Caco-2 (cell line): ENCODE measurements around the gene GDPD4. TPM values are rescaled to one million over a fixed set of nuclear protein-coding genes. Genes with fewer than 3 reads are reported as not detected.

Source experiments
- BruUV-seq: library from RNA; stranded (reverse); fragments of 400-500 nt; replicated peaks from 2 replicates; lab custom pipeline; 2021; lab: Mats Ljungman, UMichigan
- CTCF ChIA-PET: fragments of 300-600 bp; sonication (Branson Sonifier 250); formaldehyde crosslinking; loops from one replicate; lab custom pipeline; 2022; ENCODE audit warnings: antibody characterized with exemption; lab: Charles Lee
- POLR2A ChIA-PET: fragments of 300-600 bp; sonication (Branson Sonifier 250); formaldehyde crosslinking; loops from one replicate; lab custom pipeline; 2022; ENCODE audit warnings: antibody characterized with exemption; lab: Charles Lee
- DNase-seq, 2 experiments: peaks; one replicate each; pipeline versions ENCODE4 v3.0.0 to v3.0.0-alpha.2; 2020 to 2022
- H3K27me3 ChIP-seq: replicated peaks from 2 replicates; pipeline ENCODE4 v1.6.0; 2011; ENCODE audit warnings: low read length; ENCODE audit not compliant: control insufficient read depth, insufficient read depth
- H3K36me3 ChIP-seq: 2 replicates; pipeline ENCODE4 v1.5.1; 2011; ENCODE audit warnings: low read length; ENCODE audit not compliant: control insufficient read depth, insufficient read depth
- H3K4me1 ChIP-seq: fragments of 250-450 bp; sonication (Bioruptor Pico); 2 replicates; pipeline ENCODE4 v1.5.1; 2020; ENCODE audit warnings: mild to moderate bottlenecking
- H3K4me3 ChIP-seq: 2 replicates; pipeline ENCODE4 v1.5.1; 2011; ENCODE audit warnings: low read depth, mild to moderate bottlenecking, control low read depth, low read length
- H3K9me3 ChIP-seq: fragments of 250-450 bp; sonication (Bioruptor Pico); 2 replicates; pipeline ENCODE4 v1.5.1; 2020; ENCODE audit warnings: mild to moderate bottlenecking, moderate library complexity
- H3K27ac Mint-ChIP-seq: one replicate; pipeline ENCODE4 v1.8.0; 2022; ENCODE audit warnings: mixed read lengths; ENCODE audit not compliant: unreplicated experiment
- H3K27me3 Mint-ChIP-seq: one replicate; pipeline ENCODE4 v1.8.0; 2022; ENCODE audit warnings: mixed read lengths; ENCODE audit not compliant: insufficient read depth, unreplicated experiment
- H3K36me3 Mint-ChIP-seq: one replicate; pipeline ENCODE4 v1.8.0; 2022; ENCODE audit warnings: mild to moderate bottlenecking, mixed read lengths; ENCODE audit not compliant: insufficient read depth, unreplicated experiment
- H3K4me1 Mint-ChIP-seq: one replicate; pipeline ENCODE4 v1.8.0; 2022; ENCODE audit warnings: low read depth, mixed read lengths; ENCODE audit not compliant: unreplicated experiment
- H3K4me3 Mint-ChIP-seq: one replicate; pipeline ENCODE4 v1.8.0; 2022; ENCODE audit warnings: mild to moderate bottlenecking, moderate library complexity, mixed read lengths; ENCODE audit not compliant: unreplicated experiment
- H3K9me3 Mint-ChIP-seq: one replicate; pipeline ENCODE4 v1.8.0; 2022; ENCODE audit warnings: mixed read lengths; ENCODE audit not compliant: unreplicated experiment
- CTCF ChIP-seq, 2 experiments: fragments of 200-600 bp in 1 of 2; IDR thresholded peaks; 1 replicate in 1 of 2; 2 replicates in 1 of 2; pipeline versions ENCODE4 v1.5.1 to v1.8.0; 2011 to 2022; ENCODE audit warnings: antibody characterized with exemption in 1 of 2, control low read depth in 1 of 2, inconsistent platforms in 1 of 2, low read depth in 1 of 2, low read length in 1 of 2, mild to moderate bottlenecking in 1 of 2, moderate library complexity in 1 of 2; ENCODE audit not compliant: insufficient read depth in 1 of 2, severe bottlenecking in 1 of 2, unreplicated experiment in 1 of 2
- intact Hi-C: fragments of 100-400 bp; cut with micrococcal nuclease; formaldehyde crosslinking; loops from one replicate; pipeline ENCODE4 v1.10.0; 2022; ENCODE audit not compliant: unreplicated experiment
- total RNA-seq: library from RNA; stranded (reverse); gene quantifications from 2 replicates; pipeline ENCODE4 v1.2.3, GENCODE V29; 2022

The GDPD4 gene
- total RNA-seq, 1 experiment from 2014 or later: not detected

GRCh38 chr11:77181226-77181625, 120.3 kb downstream of the GDPD4 start:
- intact Hi-C loops: no loop called here
- H3K27ac Mint-ChIP-seq: no peak overlapping the region

GRCh38 chr11:77180346-77180745, 121.1 kb downstream of the GDPD4 start:
- Mint-ChIP-seq H3K4me1 (no peaks in the 10 kb centered on the region), H3K4me3 (no peak overlapping the region), H3K9me3 (peaks cover 9% of the 10 kb centered on the region), H3K36me3 (no peaks in the 10 kb centered on the region), H3K27ac (no peak overlapping the region), H3K27me3 (no peaks in the 10 kb centered on the region)
- BruUV-seq: no TSS peak
- DNase-seq: no peak
- ChIA-PET CTCF (interaction anchor here (1.7 kb wide), 1 partner anchor 53 kb away, joined by 4 read pairs; the partner anchor contains the start of gene MYO7A), POLR2A (no interaction called here)
- Histone ChIP-seq H3K4me1 (no peaks in the 10 kb centered on the region), H3K36me3 (no peaks in the 10 kb centered on the region), H3K9me3 (no peaks in the 10 kb centered on the region), H3K27me3 (no peaks in the 10 kb centered on the region), H3K4me3 (no peak overlapping the region)
- TF ChIP-seq CTCF (IDR thresholded peaks at IDR 0.05; ENCODE audit: insufficient read depth in 1 of 2, low read depth in 1 of 2, low read length in 1 of 2, severe bottlenecking in 1 of 2, unreplicated experiment in 1 of 2): no peak
- intact Hi-C loops: no loop called here

More at GRCh38 chr11:77181226-77181625, 120.3 kb downstream of the GDPD4 start:
- TF ChIP-seq CTCF (IDR thresholded peaks at IDR 0.05; ENCODE audit: insufficient read depth in 1 of 2, low read depth in 1 of 2, low read length in 1 of 2, severe bottlenecking in 1 of 2, unreplicated experiment in 1 of 2): no peak
- H3K4me3 Mint-ChIP-seq: no peak overlapping the region
- H3K4me1 Mint-ChIP-seq: no peaks in the 10 kb centered on the region
- no peaks in the 10 kb centered on the region for H3K27me3 ChIP-seq
- H3K4me3 ChIP-seq: no peak overlapping the region
- no peak for DNase-seq
- no peaks in the 10 kb centered on the region for H3K27me3 Mint-ChIP-seq
- peaks cover 9% of the 10 kb centered on the region for H3K9me3 Mint-ChIP-seq
- H3K36me3 ChIP-seq: no peaks in the 10 kb centered on the region
- ChIA-PET POLR2A (no interaction called here), CTCF (interaction anchor here (1.7 kb wide), 1 partner anchor 53 kb away, joined by 4 read pairs; the partner anchor contains the start of gene MYO7A)
- H3K4me1 ChIP-seq: no peaks in the 10 kb centered on the region
- BruUV-seq: no TSS peak
- H3K9me3 ChIP-seq: no peaks in the 10 kb centered on the region
- H3K36me3 Mint-ChIP-seq: no peaks in the 10 kb centered on the region

- DNase-seq: no peak
- Histone ChIP-seq H3K4me1 (no peaks in the 10 kb centered on the region), H3K9me3 (no peaks in the 10 kb centered on the region), H3K36me3 (no peaks in the 10 kb centered on the region), H3K4me3 (no peak overlapping the region), H3K27me3 (no peaks in the 10 kb centered on the region)
- ChIA-PET POLR2A (no interaction called here), CTCF (interaction anchor here (0.6 to 0.8 kb wide), 2 partner anchors 53 to 367 kb away, joined by 3 read pairs; no protein-coding TSS in a partner anchor)
- no TSS peak for BruUV-seq
- Mint-ChIP-seq H3K27me3 (no peaks in the 10 kb centered on the region), H3K36me3 (no peaks in the 10 kb centered on the region), H3K27ac (no peak overlapping the region), H3K9me3 (peaks cover 9% of the 10 kb centered on the region), H3K4me1 (no peaks in the 10 kb centered on the region), H3K4me3 (no peak overlapping the region)
- no peak for TF ChIP-seq CTCF (IDR thresholded peaks at IDR 0.05; ENCODE audit: insufficient read depth in 1 of 2, low read depth in 1 of 2, low read length in 1 of 2, severe bottlenecking in 1 of 2, unreplicated experiment in 1 of 2)
- intact Hi-C loops: no loop called here
These were observed 121.8 kb downstream of the GDPD4 start for GRCh38 chr11:77179681-77180080.
